H9 (cell line): ENCODE results near the gene GMCL1. TPM values are rescaled to one million over a fixed set of nuclear protein-coding genes. Genes with fewer than 3 reads are reported as not detected.

Experiments used
- DNase-seq: peaks from one replicate; pipeline ENCODE4 v3.0.0-alpha.2; 2017
- H2AFZ ChIP-seq: one replicate; pipeline ENCODE4 v1.6.1; 2013; ENCODE audit warnings: mild to moderate bottlenecking, low read length, control low read depth, moderate library complexity
- H2AK5ac ChIP-seq: 2 replicates; pipeline ENCODE4 v1.6.1; 2013; ENCODE audit warnings: low read length, control low read depth, mixed read lengths; ENCODE audit not compliant: insufficient read length
- H2BK120ac ChIP-seq: one replicate; pipeline ENCODE4 v1.6.1; 2013; ENCODE audit warnings: low read depth, mild to moderate bottlenecking, low read length, control low read depth, inconsistent platforms; ENCODE audit not compliant: poor library complexity, severe bottlenecking
- H2BK12ac ChIP-seq: 2 replicates; pipeline ENCODE4 v1.6.1; 2013; ENCODE audit warnings: low read length, control low read depth, mixed read lengths, low read depth; ENCODE audit not compliant: insufficient read length
- H2BK15ac ChIP-seq: 2 replicates; pipeline ENCODE4 v1.6.1; 2013; ENCODE audit warnings: low read depth, low read length, control low read depth
- H2BK20ac ChIP-seq: one replicate; pipeline ENCODE4 v1.6.1; 2013; ENCODE audit warnings: low read depth, mild to moderate bottlenecking, low read length, control low read depth, inconsistent platforms; ENCODE audit not compliant: poor library complexity, severe bottlenecking
- H2BK5ac ChIP-seq: 2 replicates; pipeline ENCODE4 v1.6.1; 2013; ENCODE audit warnings: low read length, control low read depth, mixed read lengths; ENCODE audit not compliant: insufficient read length
- H3K14ac ChIP-seq: 2 replicates; pipeline ENCODE4 v1.6.1; 2013; ENCODE audit warnings: low read length, control low read depth; ENCODE audit not compliant: insufficient read depth
- H3K18ac ChIP-seq: 2 replicates; pipeline ENCODE4 v1.6.1; 2013; ENCODE audit warnings: low read depth, mild to moderate bottlenecking, mixed read lengths, low read length, control low read depth; ENCODE audit not compliant: insufficient read length
- H3K23ac ChIP-seq: 2 replicates; pipeline ENCODE4 v1.6.1; 2013; ENCODE audit warnings: low read length, control low read depth, mixed read lengths, low read depth; ENCODE audit not compliant: insufficient read length
- H3K23me2 ChIP-seq: 2 replicates; pipeline ENCODE4 v1.6.1; 2013; ENCODE audit warnings: low read depth, mild to moderate bottlenecking, mixed read lengths, low read length, control low read depth; ENCODE audit not compliant: insufficient read length, poor library complexity, severe bottlenecking
- H3K27ac ChIP-seq: 2 replicates; pipeline ENCODE4 v1.5.1; 2013; ENCODE audit warnings: low read length, control low read depth, mixed read lengths, low read depth; ENCODE audit not compliant: insufficient read length
- H3K27me3 ChIP-seq: 2 replicates; pipeline ENCODE4 v1.6.1; 2013; ENCODE audit warnings: low read length, control low read depth, inconsistent platforms; ENCODE audit not compliant: insufficient read depth
- H3K4ac ChIP-seq: 2 replicates; pipeline ENCODE4 v1.6.1; 2013; ENCODE audit warnings: low read depth, mild to moderate bottlenecking, control low read depth, inconsistent platforms, low read length, moderate library complexity
- H3K4me1 ChIP-seq: 2 replicates; pipeline ENCODE4 v1.6.1; 2013; ENCODE audit warnings: low read length, control low read depth, inconsistent platforms; ENCODE audit not compliant: insufficient read depth
- H3K4me2 ChIP-seq: 2 replicates; pipeline ENCODE4 v1.6.1; 2013; ENCODE audit warnings: low read length, control low read depth, mixed read lengths; ENCODE audit not compliant: insufficient read length, insufficient read depth
- H3K56ac ChIP-seq: 2 replicates; pipeline ENCODE4 v1.6.1; 2013; ENCODE audit warnings: low read depth, mild to moderate bottlenecking, mixed read lengths, low read length, control low read depth; ENCODE audit not compliant: insufficient read length
- H3K79me1 ChIP-seq: 2 replicates; pipeline ENCODE4 v1.6.1; 2013; ENCODE audit warnings: low read depth, mild to moderate bottlenecking, moderate library complexity, low read length, control low read depth, inconsistent platforms; ENCODE audit not compliant: insufficient read depth, poor library complexity, severe bottlenecking
- H3K79me2 ChIP-seq: 2 replicates; pipeline ENCODE4 v1.6.1; 2013; ENCODE audit warnings: low read length, control low read depth, inconsistent platforms; ENCODE audit not compliant: insufficient read depth
- H3K9ac ChIP-seq: 2 replicates; pipeline ENCODE4 v1.6.1; 2013; ENCODE audit warnings: low read length, control low read depth, mixed read lengths; ENCODE audit not compliant: insufficient read length; ENCODE audit errors: extremely low read depth
- H3K9me3 ChIP-seq: one replicate; pipeline ENCODE4 v1.6.1; 2013; ENCODE audit warnings: low read depth, low read length, inconsistent platforms; ENCODE audit not compliant: control insufficient read depth
- H3T11ph ChIP-seq: one replicate; pipeline ENCODE4 v1.6.1; 2013; ENCODE audit warnings: mild to moderate bottlenecking, low read length, control low read depth, inconsistent platforms
- H4K20me1 ChIP-seq: one replicate; pipeline ENCODE4 v1.6.1; 2013; ENCODE audit not compliant: control insufficient read depth, insufficient read length, insufficient read depth
- H4K5ac ChIP-seq: 2 replicates; pipeline ENCODE4 v1.6.1; 2013; ENCODE audit warnings: low read depth, mild to moderate bottlenecking, mixed read lengths, low read length, control low read depth; ENCODE audit not compliant: insufficient read length
- H4K8ac ChIP-seq: replicated peaks from 2 replicates; pipeline ENCODE4 v1.6.1; 2013; ENCODE audit warnings: low read length, control low read depth, mixed read lengths, low read depth; ENCODE audit not compliant: insufficient read length
- H4K91ac ChIP-seq: 2 replicates; pipeline ENCODE4 v1.6.1; 2013; ENCODE audit warnings: low read depth, mild to moderate bottlenecking, moderate library complexity, mixed read lengths, low read length, control low read depth; ENCODE audit not compliant: insufficient read length
- H3K27ac Mint-ChIP-seq, 3 experiments: 2 replicates in 2 of 3; 3 replicates in 1 of 3; pipeline ENCODE4 v1.8.0; 2020 to 2021; ENCODE audit warnings: mixed read lengths in 3 of 3, mild to moderate bottlenecking in 1 of 3, moderate library complexity in 1 of 3
- H3K27me3 Mint-ChIP-seq: 2 replicates; pipeline ENCODE4 v1.8.0; 2021; ENCODE audit warnings: low read depth, mild to moderate bottlenecking, moderate library complexity, mixed read lengths
- H3K36me3 Mint-ChIP-seq, 3 experiments: 2 replicates in 2 of 3; 3 replicates in 1 of 3; pipeline ENCODE4 v1.8.0; 2020 to 2021; ENCODE audit warnings: low read depth in 3 of 3, mixed read lengths in 3 of 3; ENCODE audit not compliant: insufficient read depth in 1 of 3
- H3K4me1 Mint-ChIP-seq, 2 experiments: 2 replicates each; pipeline ENCODE4 v1.8.0; 2020; ENCODE audit warnings: mixed read lengths in 2 of 2
- H3K4me3 Mint-ChIP-seq, 2 experiments: 2 replicates in 1 of 2; 3 replicates in 1 of 2; pipeline ENCODE4 v1.8.0; 2020 to 2021; ENCODE audit warnings: mild to moderate bottlenecking in 2 of 2, mixed read lengths in 2 of 2, moderate library complexity in 1 of 2
- H3K9me3 Mint-ChIP-seq, 2 experiments: 2 replicates in 1 of 2; 3 replicates in 1 of 2; pipeline ENCODE4 v1.8.0; 2020; ENCODE audit warnings: mild to moderate bottlenecking in 2 of 2, mixed read lengths in 2 of 2, moderate library complexity in 1 of 2
- CTCF ChIP-seq: fragments of 200-600 bp; sonication (generic); conservative IDR thresholded peaks from 3 replicates; pipeline ENCODE4 v1.8.0; 2021; ENCODE audit warnings: antibody characterized with exemption, mild to moderate bottlenecking
- WGBS: extraction: QIAGEN DNeasy Blood & Tissue Kit; methylation state at CpG from one replicate; pipeline ENCODE4 v1.1.7; 2013; ENCODE audit warnings: missing lambda C conversion rate, low lambda C conversion rate, mixed read lengths; ENCODE audit not compliant: insufficient read length; ENCODE audit errors: extremely low coverage; 5-methylcytosine and 5-hydroxymethylcytosine counted together
- total RNA-seq: library from RNA; stranded (reverse); gene quantifications from 2 replicates; pipeline ENCODE4 v1.2.1, GENCODE V29; 2021

Gene GMCL1
- total RNA-seq, 1 experiment from 2014 or later, result 18.6 TPM

- no peak overlapping the region; a peak in 1 of 7 replicates for H3K27ac Mint-ChIP-seq
Observed at GRCh38 chr2:69923116-69923515, 93.7 kb downstream of the GMCL1 start.

More at GRCh38 chr2:69923116-69923515, 93.7 kb downstream of the GMCL1 start:
- H2BK120ac ChIP-seq, result no peak overlapping the region
- no peak overlapping the region for H2BK20ac ChIP-seq
- no peak overlapping the region for H3K4me2 ChIP-seq
- no peak overlapping the region for H3K4ac ChIP-seq
- no peak for TF ChIP-seq CTCF
- Mint-ChIP-seq H3K4me3 (no peak overlapping the region), H3K36me3 (peaks cover 0 to 3% (median 0%) of the 10 kb centered on the region in 3 experiments; a peak in 1 of 7 replicates), H3K9me3 (no peaks in the 10 kb centered on the region), H3K4me1 (peaks cover 5 to 6% of the 10 kb centered on the region in 2 experiments; a peak in 3 of 4 replicates), H3K27me3 (no peaks in the 10 kb centered on the region)
- H2AK5ac ChIP-seq, result no peak overlapping the region
- H2BK15ac ChIP-seq, result no peak overlapping the region
- no peak overlapping the region for H3K56ac ChIP-seq
- H3K27ac ChIP-seq, result no peak overlapping the region
- H3K9ac ChIP-seq, result no peak overlapping the region
- no peak overlapping the region for H4K91ac ChIP-seq
- no peak overlapping the region for H2AFZ ChIP-seq
- H3K27me3 ChIP-seq, result no peaks in the 10 kb centered on the region
- no peak overlapping the region for H3T11ph ChIP-seq
- no peak overlapping the region for H3K18ac ChIP-seq
- H3K9me3 ChIP-seq, result no peaks in the 10 kb centered on the region
- WGBS, result no CpG with 5 or more reads among the region's 3 CpGs
- no peak overlapping the region for H4K8ac ChIP-seq
- no peak overlapping the region for H2BK5ac ChIP-seq
- no peaks in the 10 kb centered on the region for H3K4me1 ChIP-seq
- no peak overlapping the region for H4K5ac ChIP-seq
- H4K20me1 ChIP-seq, result no peaks in the 10 kb centered on the region
- DNase-seq, result no peak
- no peak overlapping the region for H3K14ac ChIP-seq
- no peaks in the 10 kb centered on the region for H3K23me2 ChIP-seq
- H3K79me1 ChIP-seq, result no peaks in the 10 kb centered on the region
- H3K79me2 ChIP-seq, result no peaks in the 10 kb centered on the region
- H3K23ac ChIP-seq, result no peak overlapping the region
- no peak overlapping the region for H2BK12ac ChIP-seq
